Stimulated activated CD4-positive, alpha-beta T cell treated with anti-CD3 and anti-CD28 coated beads, Interleukin-2, amount 100 ng/mL, for 4 hours (primary cell): Measurements from ENCODE around the gene LIG1.

Experiments used
- DNase-seq: peaks from one replicate; pipeline ENCODE4 v3.0.0-alpha.2; 2020; ENCODE audit warnings: low read depth

LIG1 gene

GRCh38 chr19:48181505-48181904 is 11.4 kb upstream of the LIG1 start:
- no peak for DNase-seq

- no peak for DNase-seq
These were observed 6.1 kb upstream of the LIG1 start for GRCh38 chr19:48176226-48176625.

GRCh38 chr19:48175578-48175977 is 5.4 kb upstream of the LIG1 start:
- DNase-seq = no peak

- no peak for DNase-seq
These were observed 4.4 kb upstream of the LIG1 start for GRCh38 chr19:48174445-48175030.

- no peak for DNase-seq
These were observed 1.6 kb upstream of the LIG1 start for GRCh38 chr19:48171710-48172109.

GRCh38 chr19:48170817-48171347 is 738 bp upstream of the LIG1 start:
- DNase-seq = no peak

GRCh38 chr19:48169578-48169938 is 586 bp downstream of the LIG1 start:
- DNase-seq = peak; percentile 89

- no peak for DNase-seq
These were observed 1.5 kb downstream of the LIG1 start for GRCh38 chr19:48168689-48169088.

GRCh38 chr19:48158210-48158790 is 11.8 kb downstream of the LIG1 start:
- no peak for DNase-seq

GRCh38 chr19:48154003-48154402 is 16.1 kb downstream of the LIG1 start:
- DNase-seq = no peak

- peak; percentile 44 for DNase-seq
These were observed 17.6 kb downstream of the LIG1 start for GRCh38 chr19:48152551-48152950.

GRCh38 chr19:48149430-48149829 is 20.7 kb downstream of the LIG1 start:
- DNase-seq = no peak

- no peak for DNase-seq
These were observed 21.6 kb downstream of the LIG1 start for GRCh38 chr19:48148576-48148975.

GRCh38 chr19:48147597-48148175 is 22.5 kb downstream of the LIG1 start:
- DNase-seq = no peak

GRCh38 chr19:48139053-48139452 is 31.1 kb downstream of the LIG1 start:
- DNase-seq = no peak

GRCh38 chr19:48137411-48137810 is 32.7 kb downstream of the LIG1 start:
- no peak for DNase-seq

- DNase-seq = no peak
These were observed 33.6 kb downstream of the LIG1 start for GRCh38 chr19:48136547-48136946.

GRCh38 chr19:48135411-48135810 is 34.7 kb downstream of the LIG1 start:
- DNase-seq = no peak

GRCh38 chr19:48133094-48133493 is 37.0 kb downstream of the LIG1 start:
- no peak for DNase-seq

- no peak for DNase-seq
These were observed 42.6 kb downstream of the LIG1 start for GRCh38 chr19:48127561-48127960.

- no peak for DNase-seq
These were observed 46.1 kb downstream of the LIG1 start for GRCh38 chr19:48123907-48124651.

- no peak for DNase-seq
These were observed 47.7 kb downstream of the LIG1 start for GRCh38 chr19:48122421-48122820.

- no peak for DNase-seq
These were observed 48.2 kb downstream of the LIG1 start for GRCh38 chr19:48121909-48122371.
